MM.1S (cell line): ENCODE results near the gene SNX25.

Experiments used
- CTCF ChIP-seq: fragments of 300-600 bp; sonication (generic); IDR thresholded peaks from 2 replicates; pipeline ENCODE4 v1.5.1; 2016; ENCODE audit warnings: antibody characterized with exemption, low read length, mixed read lengths
- EZH2 ChIP-seq: fragments of 300-600 bp; sonication (generic); optimal IDR thresholded peaks from 2 replicates; pipeline ENCODE3; 2017; ENCODE audit warnings: low read depth, mild to moderate bottlenecking, antibody characterized with exemption, low read length, mixed read lengths

DNA sequence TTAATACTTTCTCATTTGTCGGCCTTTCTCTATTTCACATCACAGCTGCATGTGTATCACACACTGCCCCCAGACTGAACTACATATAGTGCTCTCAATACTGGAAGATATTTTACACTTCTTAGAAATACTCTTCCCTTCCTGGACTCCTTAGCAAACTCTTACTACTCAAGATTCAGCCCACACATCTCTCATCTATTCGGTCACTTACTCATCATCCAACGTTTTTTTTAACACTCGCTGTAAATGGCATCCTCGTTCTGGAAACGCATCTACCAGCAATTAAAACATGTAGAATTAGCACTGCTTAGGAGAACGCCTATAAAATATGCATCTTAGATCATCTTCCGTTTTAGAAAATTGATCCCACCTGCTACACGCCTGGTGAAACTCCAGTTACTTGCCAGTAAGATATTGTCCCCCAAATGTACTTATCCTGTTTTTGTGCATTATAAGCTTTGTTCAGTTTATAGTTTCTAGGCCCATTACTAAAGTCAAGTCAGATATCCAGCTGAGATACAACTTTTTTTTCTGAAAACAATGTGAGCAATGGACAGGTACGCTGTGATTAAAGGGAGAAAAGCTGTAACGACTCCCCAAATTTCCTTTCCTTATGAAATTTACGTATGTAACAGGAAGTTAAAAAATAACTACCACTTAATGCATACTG, 185.3 kb downstream of the SNX25 start:
- TF ChIP-seq EZH2 (no peak), CTCF (no peak)
